HG03521 (cell line): ENCODE measurements around the gene DNAH3.
"Not testable (repeated sequence)": the region's sequence is repeated elsewhere in the genome, so short reads cannot be mapped to it uniquely, and the experiment has no call there.

ENCODE experiments used
- ATAC-seq: cut with Tn5 transposase; IDR thresholded peaks from one replicate; pipeline ENCODE4 v1.9.1; 2021; ENCODE audit warnings: mild to moderate bottlenecking, moderate library complexity; ENCODE audit not compliant: unreplicated experiment

DNAH3 gene

GRCh38 chr16:21023509-21024202 is 127.0 kb downstream of the DNAH3 start:
- no peak for ATAC-seq

DNA sequence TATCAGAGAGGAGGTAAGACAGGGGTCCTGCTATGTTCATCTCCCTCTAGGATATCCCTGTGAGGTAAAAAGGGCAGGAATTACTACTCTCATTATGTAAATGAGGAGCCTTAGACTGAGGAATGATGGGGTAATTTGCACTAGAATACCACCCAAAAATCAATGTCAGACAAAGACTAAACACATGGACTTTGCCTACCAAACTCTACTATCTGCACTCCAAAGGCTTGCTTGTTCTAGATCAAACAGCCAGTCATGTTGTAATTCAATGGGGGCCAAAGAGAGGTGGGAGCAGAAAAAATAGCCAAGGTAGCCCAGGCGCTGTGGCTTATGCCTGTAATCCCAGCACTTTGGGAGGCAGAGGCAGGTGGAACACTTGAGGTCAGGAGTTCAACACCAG is 129.3 kb downstream of the DNAH3 start:
- no peak for ATAC-seq

DNA sequence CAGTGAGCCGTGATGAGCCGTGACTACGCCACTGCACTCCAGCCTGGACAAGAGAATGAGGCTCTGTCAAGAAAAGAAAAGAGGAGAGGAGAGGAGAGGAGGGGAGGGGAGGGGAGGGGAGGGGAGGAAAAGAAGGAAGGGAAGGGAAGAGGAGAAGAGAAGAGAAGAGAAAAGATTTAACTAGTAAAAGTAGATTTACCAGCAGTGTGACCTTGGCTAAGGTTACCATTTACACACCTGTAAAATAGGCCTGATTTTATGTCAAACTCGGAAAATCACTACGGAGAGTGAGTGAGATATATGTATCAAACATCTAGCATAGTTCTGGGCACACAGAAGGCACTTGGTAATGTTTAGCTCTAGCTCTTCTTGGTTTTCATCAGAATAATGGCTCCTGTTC is 140.8 kb downstream of the DNAH3 start:
- no peak for ATAC-seq

DNA sequence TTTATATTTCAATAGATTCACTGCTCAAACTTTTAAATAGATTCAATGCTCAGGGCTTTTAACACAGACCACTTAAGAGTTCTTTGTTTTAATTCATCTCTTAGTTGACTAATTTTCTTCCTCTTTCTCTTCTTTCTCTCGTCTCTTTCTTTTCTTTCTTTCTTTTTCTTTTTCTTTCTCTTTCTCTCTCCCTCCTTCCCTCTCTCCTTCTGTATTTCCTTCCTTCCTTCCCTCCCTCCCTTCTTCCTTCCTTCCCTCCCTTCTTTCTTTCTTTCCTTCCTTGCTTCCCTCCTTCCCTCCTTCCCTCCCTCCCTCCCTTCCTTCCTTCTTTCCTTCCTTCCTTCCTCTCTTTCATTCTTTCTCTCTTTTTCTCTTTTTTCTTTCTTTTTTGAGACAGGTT is 145.6 kb downstream of the DNAH3 start:
- no peak for ATAC-seq

GRCh38 chr16:21001262-21001661 is 149.4 kb downstream of the DNAH3 start:
- ATAC-seq: no peak

DNA sequence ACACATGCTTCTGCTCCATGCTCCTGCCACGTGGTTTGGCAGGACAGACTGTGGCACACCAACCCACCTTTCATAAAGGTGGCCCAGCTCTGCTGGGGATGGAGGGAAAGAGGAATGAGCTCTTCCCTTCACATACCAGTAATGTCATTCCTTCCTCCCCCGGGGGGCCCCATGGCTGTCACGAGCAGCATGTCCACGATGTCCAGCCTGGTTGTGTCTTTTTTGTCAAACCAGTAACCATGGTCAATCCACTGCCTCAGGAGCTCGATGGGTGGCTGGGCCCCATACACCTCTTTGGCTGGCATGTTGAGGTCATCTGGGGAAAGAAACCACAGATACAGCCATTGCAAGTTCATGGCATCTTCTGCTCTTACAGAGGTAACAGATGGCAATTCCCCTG is 153.5 kb downstream of the DNAH3 start:
- ATAC-seq: no peak

DNA sequence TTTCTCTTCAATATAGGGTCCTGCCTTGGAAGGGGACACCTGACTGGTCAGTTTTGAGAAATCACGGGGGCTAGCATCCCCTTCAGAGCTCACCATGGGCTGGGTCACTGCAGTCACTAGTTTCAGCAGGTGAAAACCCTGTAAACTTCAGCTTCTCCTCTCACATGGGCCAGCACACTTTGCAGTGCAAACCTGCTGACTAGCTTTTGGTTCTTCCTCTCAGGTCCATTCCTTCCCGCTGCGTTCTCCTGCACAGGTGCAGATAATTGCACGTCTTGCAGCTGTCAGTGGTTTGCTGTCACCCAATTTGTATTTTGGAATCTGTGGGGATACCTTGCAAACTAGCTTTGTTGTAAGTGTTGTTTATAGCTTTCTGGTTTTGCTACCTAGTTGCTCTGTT is 154.9 kb downstream of the DNAH3 start:
- ATAC-seq: no peak

GRCh38 chr16:20989496-20990070 is 161.1 kb downstream of the DNAH3 start:
- ATAC-seq: not testable (repeated sequence)

GRCh38 chr16:20987049-20987448 is 163.6 kb downstream of the DNAH3 start:
- ATAC-seq: no peak

- ATAC-seq: no peak
These were observed 166.6 kb downstream of the DNAH3 start for GRCh38 chr16:20984019-20984418.

- ATAC-seq: no peak
These were observed 174.1 kb downstream of the DNAH3 start for GRCh38 chr16:20976576-20976975.

DNA sequence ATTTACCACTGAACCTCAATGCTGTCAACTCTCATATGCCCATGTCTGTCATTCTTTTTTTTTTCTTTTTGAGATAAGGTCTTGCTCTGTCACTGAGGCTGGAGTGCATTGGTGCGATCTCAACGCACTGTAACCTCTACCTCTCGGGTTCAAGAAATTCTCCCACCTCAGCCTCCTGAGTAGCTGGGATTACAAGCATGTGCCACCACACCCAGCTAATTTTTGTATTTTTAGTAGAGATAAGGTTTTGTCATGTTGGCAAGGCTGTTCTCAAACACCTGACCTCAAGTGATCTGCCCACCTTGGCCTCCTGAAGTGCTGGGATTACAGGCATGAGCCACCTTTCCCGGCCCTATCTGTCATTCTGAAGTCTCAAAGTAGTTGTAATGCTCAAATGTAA is 177.4 kb downstream of the DNAH3 start:
- not testable (repeated sequence) for ATAC-seq

DNA sequence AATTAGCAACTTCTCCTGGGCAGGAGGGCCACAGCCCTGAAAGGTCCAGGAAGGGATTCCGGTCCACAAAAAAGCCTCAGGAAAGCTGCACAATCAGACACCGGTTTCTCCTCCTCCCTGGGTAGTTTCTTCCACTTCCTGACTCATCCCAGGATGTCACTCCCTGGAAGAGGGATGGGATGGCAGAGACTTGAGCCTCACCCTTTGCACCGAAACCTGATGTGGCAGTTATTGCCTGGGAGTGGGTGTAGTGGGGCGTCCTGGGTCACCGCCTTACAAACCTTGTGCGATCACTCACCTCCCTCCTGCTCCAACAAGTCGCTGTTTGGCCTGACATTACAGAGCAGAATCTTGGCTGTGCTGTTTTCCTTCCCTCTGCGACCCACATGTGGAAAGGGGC is 179.2 kb downstream of the DNAH3 start:
- no peak for ATAC-seq

- ATAC-seq: no peak
These were observed 181.3 kb downstream of the DNAH3 start for GRCh38 chr16:20969386-20969785.

DNA sequence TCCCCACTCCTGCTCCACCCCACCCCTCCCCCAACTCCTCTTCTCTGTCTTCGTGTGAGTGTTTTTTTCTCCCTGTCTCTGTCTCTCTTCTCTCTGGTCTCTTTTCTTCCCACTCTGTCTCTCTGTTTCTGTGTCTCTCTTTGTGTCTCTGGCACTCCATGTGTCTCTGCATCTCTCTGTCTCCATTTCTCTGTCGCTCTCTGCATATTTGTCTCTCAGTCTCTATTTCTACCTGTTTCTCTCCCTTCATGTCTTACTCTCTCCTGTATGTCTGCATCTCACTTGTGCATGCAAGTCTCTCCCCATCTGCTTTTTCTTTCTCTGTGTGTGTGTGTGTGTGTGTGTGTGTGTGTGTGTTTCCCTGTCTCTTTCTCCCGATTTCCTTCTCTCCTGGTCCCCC is 181.9 kb downstream of the DNAH3 start:
- ATAC-seq: no peak

DNA sequence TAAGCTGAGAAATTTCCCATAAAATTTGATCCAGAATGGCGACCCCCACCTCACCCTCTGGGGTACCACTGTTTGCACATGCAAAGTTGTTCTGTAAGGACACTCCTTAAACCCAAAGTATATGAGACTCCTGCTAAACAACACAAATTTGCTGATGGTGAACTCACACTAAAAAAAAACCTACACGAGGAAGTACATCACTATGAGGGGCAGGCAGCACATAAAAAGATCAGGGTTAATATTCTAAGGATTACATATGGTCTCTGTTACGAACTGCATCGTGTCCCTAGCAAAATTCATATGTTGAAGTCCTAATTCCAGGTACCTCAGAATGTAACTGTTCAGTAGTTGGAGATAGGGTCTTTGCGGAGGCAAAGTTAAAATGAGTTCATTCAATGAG is 189.7 kb downstream of the DNAH3 start:
- no peak for ATAC-seq

GRCh38 chr16:20957153-20957552 is 193.5 kb downstream of the DNAH3 start:
- no peak for ATAC-seq

GRCh38 chr16:20956319-20956718 is 194.3 kb downstream of the DNAH3 start:
- ATAC-seq: no peak

DNA sequence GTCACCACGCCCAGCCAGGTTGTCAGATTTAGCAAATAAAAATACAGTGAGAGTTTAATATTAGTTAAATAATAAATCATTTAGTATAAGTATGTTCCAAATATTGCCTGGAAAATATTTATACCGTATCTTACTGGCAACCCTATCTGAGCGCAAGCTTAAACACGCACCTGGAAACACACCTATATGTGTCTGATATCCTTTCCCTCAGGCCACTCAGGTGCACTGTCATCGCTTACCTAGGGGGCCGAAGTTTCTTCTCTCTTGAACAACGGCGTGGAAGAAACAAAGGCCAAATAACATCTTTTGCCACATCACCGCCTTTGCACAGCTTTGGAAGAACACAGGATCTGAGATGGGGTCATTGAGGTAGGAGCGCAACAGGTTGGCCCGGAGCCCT is 196.1 kb downstream of the DNAH3 start:
- no peak for ATAC-seq

DNA sequence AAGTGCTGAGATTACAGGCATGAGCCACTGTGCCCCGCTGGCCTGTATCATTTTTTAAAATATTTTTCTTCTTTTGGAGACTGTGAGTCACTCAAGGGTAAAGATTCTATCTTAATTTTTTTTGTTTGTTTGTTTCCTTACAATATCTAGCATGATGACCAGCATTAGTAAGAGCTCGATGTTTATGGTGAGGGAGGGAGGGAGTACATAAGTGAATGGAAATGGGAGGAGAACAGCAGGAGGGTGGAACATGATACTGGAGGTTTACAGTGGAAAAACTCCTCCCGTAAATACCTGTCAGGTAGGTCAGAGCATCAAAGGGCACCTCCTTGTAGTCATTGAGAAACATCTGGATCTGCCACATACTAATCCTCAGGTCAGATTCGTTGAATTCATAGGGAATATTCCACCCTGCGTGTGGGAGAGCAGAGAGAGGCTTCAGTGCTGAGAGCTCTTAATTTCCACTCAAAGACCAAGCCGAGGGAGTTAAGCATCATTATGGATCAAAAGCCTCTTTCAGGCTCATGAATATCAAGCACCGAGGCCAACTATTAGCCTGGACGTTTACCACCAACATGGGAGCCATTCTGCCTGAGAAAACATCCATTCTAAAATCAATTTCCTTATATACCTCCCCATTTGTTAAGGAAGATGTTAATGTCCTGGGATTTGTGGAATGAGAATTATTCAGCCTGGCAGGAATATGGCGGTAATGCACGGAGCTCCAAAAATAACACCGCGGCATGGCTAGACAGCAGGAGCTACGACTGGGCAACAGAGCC is 198.3 kb downstream of the DNAH3 start:
- ATAC-seq: no peak

GRCh38 chr16:20950294-20950693 is 200.4 kb downstream of the DNAH3 start:
- no peak for ATAC-seq

DNA sequence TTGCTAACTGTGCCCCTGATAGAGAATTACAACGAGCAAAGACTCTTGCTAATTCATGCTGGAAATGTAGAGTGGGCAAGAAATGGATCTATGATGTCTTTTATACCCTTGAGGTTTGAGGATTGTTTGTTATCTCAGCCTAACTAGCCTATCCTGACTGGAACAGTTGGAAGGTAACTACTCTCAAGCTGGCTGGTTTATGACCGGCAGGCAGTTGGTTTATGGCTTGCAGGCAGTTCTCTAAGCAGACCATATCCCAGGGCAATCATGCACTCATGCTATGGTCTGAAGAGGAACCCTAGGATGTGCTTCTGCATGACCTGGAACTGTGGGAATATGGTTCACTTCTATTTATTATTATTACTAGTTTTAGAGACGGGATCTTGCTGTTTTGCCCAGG is 201.0 kb downstream of the DNAH3 start:
- no peak for ATAC-seq
